ENCODE data around the gene VEPH1. TPM values are rescaled to one million over a fixed set of nuclear protein-coding genes. Genes with fewer than 3 reads are reported as not detected.

The VEPH1 gene
- total RNA-seq, 1 experiment from 2014 or later: 7.7 TPM

DNA sequence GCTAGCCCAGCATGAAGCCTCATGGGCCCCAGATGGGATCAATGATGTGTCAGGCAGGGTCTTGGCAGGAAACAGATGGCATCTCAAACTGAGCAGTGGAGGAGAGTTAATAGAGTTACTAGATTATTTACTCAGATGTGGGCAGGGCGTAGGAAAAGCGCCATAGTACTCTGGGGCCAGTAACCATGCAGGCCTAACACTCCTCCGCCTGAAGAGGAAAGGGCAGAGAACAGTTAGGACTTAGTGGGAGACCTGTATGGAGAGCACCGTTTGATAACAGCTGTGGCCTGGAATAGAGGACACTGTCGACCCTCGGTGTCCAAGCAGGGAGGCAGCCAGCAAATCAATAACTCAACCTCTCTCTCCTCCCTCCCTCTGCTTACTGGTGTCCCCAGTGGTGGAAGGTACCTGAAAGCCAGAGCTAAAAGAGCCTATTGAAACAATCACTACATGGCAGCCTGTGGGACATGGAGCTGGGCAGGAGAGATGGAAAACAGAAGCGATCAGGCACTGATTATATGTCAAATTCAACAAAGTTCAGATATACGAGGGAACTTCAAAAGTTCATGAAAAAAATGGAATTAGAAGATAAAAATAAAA is 231.8 kb downstream of the VEPH1 start:
- no CpG with 5 or more reads among the region's 8 CpGs for WGBS (ENCODE audit: extremely low coverage, insufficient read length, low lambda C conversion rate)
- 0 out of 7 replicates have a peak, but pooled peaks cover 0 to 2% (median 0%) of the 10 kb centered on the region in 3 experiments for H3K36me3 Mint-ChIP-seq (ENCODE audit: insufficient read depth in 1 of 3, low read depth in 3 of 3)

More for the DNA sequence above, 231.8 kb downstream of the VEPH1 start:
- Histone ChIP-seq H2BK5ac (ENCODE audit: insufficient read length, low read length) (no peak overlapping the region), H2BK15ac (ENCODE audit: low read depth, low read length) (no peak overlapping the region), H2BK120ac (ENCODE audit: low read depth, low read length, poor library complexity, severe bottlenecking) (no peak overlapping the region), H3T11ph (ENCODE audit: low read length) (no peak overlapping the region), H3K9me3 (ENCODE audit: control insufficient read depth, low read depth, low read length) (no peaks in the 10 kb centered on the region), H3K79me2 (ENCODE audit: insufficient read depth, low read length) (no peaks in the 10 kb centered on the region), H4K5ac (ENCODE audit: insufficient read length, low read depth, low read length) (no peak overlapping the region), H4K20me1 (ENCODE audit: control insufficient read depth, insufficient read depth, insufficient read length) (no peaks in the 10 kb centered on the region), H3K27me3 (ENCODE audit: insufficient read depth, low read length) (no peaks in the 10 kb centered on the region), H3K9ac (ENCODE audit: extremely low read depth, insufficient read length, low read length) (no peak overlapping the region), H3K79me1 (ENCODE audit: insufficient read depth, low read depth, low read length, poor library complexity, severe bottlenecking) (no peaks in the 10 kb centered on the region), H3K23me2 (ENCODE audit: insufficient read length, low read depth, low read length, poor library complexity, severe bottlenecking) (no peaks in the 10 kb centered on the region), H3K23ac (ENCODE audit: insufficient read length, low read depth, low read length) (no peak overlapping the region), H3K14ac (ENCODE audit: insufficient read depth, low read length) (no peak overlapping the region), H2AFZ (ENCODE audit: low read length) (no peak overlapping the region), H3K18ac (ENCODE audit: insufficient read length, low read depth, low read length) (no peak overlapping the region), H4K91ac (ENCODE audit: insufficient read length, low read depth, low read length) (no peak overlapping the region), H3K4ac (ENCODE audit: low read depth, low read length) (no peak overlapping the region), H4K8ac (replicated peaks; ENCODE audit: insufficient read length, low read depth, low read length) (no peak overlapping the region), H3K4me1 (ENCODE audit: insufficient read depth, low read length) (peaks cover 12% of the 10 kb centered on the region; the same call in 1 of the 2 replicates), H2AK5ac (ENCODE audit: insufficient read length, low read length) (no peak overlapping the region), H3K56ac (ENCODE audit: insufficient read length, low read depth, low read length) (no peak overlapping the region), H3K27ac (ENCODE audit: insufficient read length, low read depth, low read length) (no peak overlapping the region), H2BK12ac (ENCODE audit: insufficient read length, low read depth, low read length) (no peak overlapping the region), H3K4me2 (ENCODE audit: insufficient read depth, insufficient read length, low read length) (no peak overlapping the region), H2BK20ac (ENCODE audit: low read depth, low read length, poor library complexity, severe bottlenecking) (no peak overlapping the region)
- no peaks in the 10 kb centered on the region for H3K9me3 Mint-ChIP-seq
- H3K27ac Mint-ChIP-seq: no peak overlapping the region
- DNase-seq: no peak
- TF ChIP-seq, protein P1, sequence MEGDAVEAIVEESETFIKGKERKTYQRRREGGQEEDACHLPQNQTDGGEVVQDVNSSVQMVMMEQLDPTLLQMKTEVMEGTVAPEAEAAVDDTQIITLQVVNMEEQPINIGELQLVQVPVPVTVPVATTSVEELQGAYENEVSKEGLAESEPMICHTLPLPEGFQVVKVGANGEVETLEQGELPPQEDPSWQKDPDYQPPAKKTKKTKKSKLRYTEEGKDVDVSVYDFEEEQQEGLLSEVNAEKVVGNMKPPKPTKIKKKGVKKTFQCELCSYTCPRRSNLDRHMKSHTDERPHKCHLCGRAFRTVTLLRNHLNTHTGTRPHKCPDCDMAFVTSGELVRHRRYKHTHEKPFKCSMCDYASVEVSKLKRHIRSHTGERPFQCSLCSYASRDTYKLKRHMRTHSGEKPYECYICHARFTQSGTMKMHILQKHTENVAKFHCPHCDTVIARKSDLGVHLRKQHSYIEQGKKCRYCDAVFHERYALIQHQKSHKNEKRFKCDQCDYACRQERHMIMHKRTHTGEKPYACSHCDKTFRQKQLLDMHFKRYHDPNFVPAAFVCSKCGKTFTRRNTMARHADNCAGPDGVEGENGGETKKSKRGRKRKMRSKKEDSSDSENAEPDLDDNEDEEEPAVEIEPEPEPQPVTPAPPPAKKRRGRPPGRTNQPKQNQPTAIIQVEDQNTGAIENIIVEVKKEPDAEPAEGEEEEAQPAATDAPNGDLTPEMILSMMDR (conservative IDR thresholded peaks at IDR 0.05): no peak
- no peaks in the 10 kb centered on the region; the same call in 1 of the 2 replicates for H3K27me3 Mint-ChIP-seq (ENCODE audit: low read depth)
- H3K4me3 Mint-ChIP-seq: no peak overlapping the region
- H3K4me1 Mint-ChIP-seq: peaks cover 32 to 40% of the 10 kb centered on the region in 2 experiments
